Midbrain (tissue), 1 donor: ENCODE data around the gene USP6NL.
A peak's percentile ranks its signal among the peaks of the same experiment; 100 is the strongest.
"Not testable (repeated sequence)": the region's sequence is repeated elsewhere in the genome, so short reads cannot be mapped to it uniquely, and the experiment has no call there.

Source experiments
- DNase-seq: peaks from one replicate; lab custom pipeline; 2025; lab: John Stamatoyannopoulos, UW

USP6NL gene

GRCh38 chr10:11444531-11445228 lies 166.8 kb downstream of the USP6NL start:
- no peak for DNase-seq

GRCh38 chr10:11444155-11444530 lies 167.3 kb downstream of the USP6NL start:
- no peak for DNase-seq

- no peak for DNase-seq
Observed at GRCh38 chr10:11443468-11444154, 167.8 kb downstream of the USP6NL start.

- DNase-seq: no peak
Observed at GRCh38 chr10:11442001-11442773, 169.3 kb downstream of the USP6NL start.

GRCh38 chr10:11441151-11441535 lies 170.3 kb downstream of the USP6NL start:
- no peak for DNase-seq

- DNase-seq: no peak
Observed at GRCh38 chr10:11440250-11441150, 170.9 kb downstream of the USP6NL start.

GRCh38 chr10:11439523-11440053 lies 171.9 kb downstream of the USP6NL start:
- no peak for DNase-seq

GRCh38 chr10:11437391-11438142 lies 173.9 kb downstream of the USP6NL start:
- DNase-seq: no peak

- not testable (repeated sequence) for DNase-seq
Observed at GRCh38 chr10:11436445-11436844, 175.0 kb downstream of the USP6NL start.

- no peak for DNase-seq
Observed at GRCh38 chr10:11435581-11435981, 175.9 kb downstream of the USP6NL start.

- DNase-seq: no peak
Observed at GRCh38 chr10:11434324-11434723, 177.1 kb downstream of the USP6NL start.

GRCh38 chr10:11433657-11434056 lies 177.8 kb downstream of the USP6NL start:
- no peak for DNase-seq

GRCh38 chr10:11431216-11431555 lies 180.3 kb downstream of the USP6NL start:
- no peak for DNase-seq

GRCh38 chr10:11430421-11431215 lies 180.8 kb downstream of the USP6NL start:
- no peak for DNase-seq

GRCh38 chr10:11429439-11430052 lies 181.9 kb downstream of the USP6NL start:
- DNase-seq: no peak

GRCh38 chr10:11425676-11426075 lies 185.8 kb downstream of the USP6NL start:
- no peak for DNase-seq

GRCh38 chr10:11425296-11425610 lies 186.2 kb downstream of the USP6NL start:
- no peak for DNase-seq

- DNase-seq: peak; percentile 52
Observed at GRCh38 chr10:11424456-11425295, 186.8 kb downstream of the USP6NL start.

- DNase-seq: no peak
Observed at GRCh38 chr10:11416974-11417373, 194.5 kb downstream of the USP6NL start.
